Astrocyte (in vitro differentiated cells and primary cell): ENCODE results near the gene DBR1. TPM values are rescaled to one million over a fixed set of nuclear protein-coding genes. Genes with fewer than 3 reads are reported as not detected.
"Not testable (repeated sequence)": the region's sequence is repeated elsewhere in the genome, so short reads cannot be mapped to it uniquely, and the experiment has no call there.

ENCODE experiments used
- DNase-seq: peaks from one replicate; pipeline ENCODE4 v3.0.0-alpha.2; 2010; ENCODE audit warnings: low read depth
- FAIRE-seq: peaks from 2 replicates; lab custom pipeline; 2011; peaks lifted over from hg19 to GRCh38; lab: Jason Lieb, UNC
- H2AFZ ChIP-seq: 2 replicates; pipeline ENCODE4 v1.6.0; 2012; ENCODE audit warnings: low read depth, low read length, inconsistent platforms
- H3K27ac ChIP-seq: 2 replicates; pipeline ENCODE4 v1.5.1; 2011; ENCODE audit warnings: low read depth, low read length, inconsistent platforms
- H3K27me3 ChIP-seq: 2 replicates; pipeline ENCODE4 v1.6.0; 2011; ENCODE audit warnings: low read length, inconsistent platforms; ENCODE audit not compliant: insufficient read depth
- H3K36me3 ChIP-seq: 2 replicates; pipeline ENCODE4 v1.5.1; 2011; ENCODE audit warnings: low read length, inconsistent platforms; ENCODE audit not compliant: insufficient read depth
- H3K4me1 ChIP-seq: 2 replicates; pipeline ENCODE4 v1.5.1; 2011; ENCODE audit warnings: low read length, inconsistent platforms; ENCODE audit not compliant: insufficient read depth
- H3K4me2 ChIP-seq: 2 replicates; pipeline ENCODE4 v1.6.0; 2012; ENCODE audit warnings: low read length, inconsistent platforms
- H3K4me3 ChIP-seq: 2 replicates; pipeline ENCODE4 v1.5.1; 2011; ENCODE audit warnings: low read depth, mild to moderate bottlenecking, low read length, inconsistent platforms; ENCODE audit not compliant: insufficient read depth
- H3K79me2 ChIP-seq: 2 replicates; pipeline ENCODE4 v1.6.0; 2012; ENCODE audit warnings: mild to moderate bottlenecking, low read length, inconsistent platforms; ENCODE audit not compliant: insufficient read depth
- H3K9ac ChIP-seq: 2 replicates; pipeline ENCODE4 v1.6.0; 2012; ENCODE audit warnings: mild to moderate bottlenecking, low read length, inconsistent platforms
- H3K9me3 ChIP-seq: 2 replicates; pipeline ENCODE4 v1.5.1; 2012; ENCODE audit warnings: low read depth, mild to moderate bottlenecking, low read length, inconsistent platforms; ENCODE audit not compliant: insufficient read depth
- H4K20me1 ChIP-seq: 2 replicates; pipeline ENCODE4 v1.6.0; 2012; ENCODE audit warnings: low read length, inconsistent platforms; ENCODE audit not compliant: insufficient read depth
- H3K27ac Mint-ChIP-seq: one replicate; pipeline ENCODE4 v1.8.0; 2021; ENCODE audit warnings: mild to moderate bottlenecking, mixed read lengths; ENCODE audit not compliant: unreplicated experiment
- H3K27me3 Mint-ChIP-seq: one replicate; pipeline ENCODE4 v1.8.0; 2021; ENCODE audit warnings: low read depth, mixed read lengths; ENCODE audit not compliant: unreplicated experiment
- H3K36me3 Mint-ChIP-seq: one replicate; pipeline ENCODE4 v1.8.0; 2021; ENCODE audit warnings: low read depth, mixed read lengths; ENCODE audit not compliant: unreplicated experiment
- H3K4me1 Mint-ChIP-seq: one replicate; pipeline ENCODE4 v1.8.0; 2021; ENCODE audit warnings: low read depth, mixed read lengths; ENCODE audit not compliant: unreplicated experiment
- H3K4me3 Mint-ChIP-seq: one replicate; pipeline ENCODE4 v1.8.0; 2021; ENCODE audit warnings: mild to moderate bottlenecking, moderate library complexity, mixed read lengths; ENCODE audit not compliant: unreplicated experiment
- H3K9me3 Mint-ChIP-seq: one replicate; pipeline ENCODE4 v1.8.0; 2021; ENCODE audit warnings: mild to moderate bottlenecking, mixed read lengths; ENCODE audit not compliant: unreplicated experiment
- EZH2 ChIP-seq: IDR thresholded peaks from 2 replicates; pipeline ENCODE4 v1.6.1; 2012; ENCODE audit warnings: mild to moderate bottlenecking, low read length, inconsistent platforms; ENCODE audit not compliant: insufficient read depth
- total RNA-seq: library from RNA; stranded (reverse); gene quantifications from 2 replicates; pipeline ENCODE4 v1.2.1, GENCODE V29; 2021
- TF ChIP-seq, protein P1 (sequence below): IDR thresholded peaks from 2 replicates; pipeline ENCODE4 v1.5.1; 2011; ENCODE audit warnings: low read depth, mild to moderate bottlenecking, inconsistent platforms, low read length, moderate library complexity; ENCODE audit not compliant: insufficient read depth

Gene DBR1
- total RNA-seq, 1 donor from 2014 or later: 14.8 TPM

DNA sequence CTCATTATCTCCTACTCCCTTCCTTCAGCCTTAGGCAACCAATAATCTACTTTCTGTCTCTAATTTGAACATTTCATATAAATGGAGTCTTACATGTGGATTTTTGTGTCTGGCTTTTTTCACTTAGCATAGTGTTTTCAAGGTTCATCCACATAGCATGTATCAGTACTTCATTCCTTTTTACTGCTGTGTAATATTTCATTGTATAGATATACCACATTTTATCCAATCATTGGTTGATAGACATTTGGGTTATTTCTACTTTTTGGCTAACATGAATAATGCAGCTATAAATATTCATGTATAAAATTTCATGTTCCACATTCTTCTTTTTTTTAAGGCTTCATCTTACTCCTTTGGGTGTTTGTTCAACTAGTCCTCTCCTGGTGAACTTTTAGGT lies 20.2 kb downstream of the DBR1 start:
- Histone ChIP-seq H3K36me3 (no peaks in the 10 kb centered on the region), H2AFZ (no peak overlapping the region), H3K4me1 (no peaks in the 10 kb centered on the region), H3K79me2 (no peaks in the 10 kb centered on the region), H3K4me2 (no peak overlapping the region), H3K4me3 (no peak overlapping the region), H3K9me3 (no peaks in the 10 kb centered on the region), H4K20me1 (no peaks in the 10 kb centered on the region), H3K9ac (no peak overlapping the region), H3K27ac (no peak overlapping the region), H3K27me3 (no peaks in the 10 kb centered on the region)
- no peak for TF ChIP-seq EZH2
- TF ChIP-seq, protein P1, sequence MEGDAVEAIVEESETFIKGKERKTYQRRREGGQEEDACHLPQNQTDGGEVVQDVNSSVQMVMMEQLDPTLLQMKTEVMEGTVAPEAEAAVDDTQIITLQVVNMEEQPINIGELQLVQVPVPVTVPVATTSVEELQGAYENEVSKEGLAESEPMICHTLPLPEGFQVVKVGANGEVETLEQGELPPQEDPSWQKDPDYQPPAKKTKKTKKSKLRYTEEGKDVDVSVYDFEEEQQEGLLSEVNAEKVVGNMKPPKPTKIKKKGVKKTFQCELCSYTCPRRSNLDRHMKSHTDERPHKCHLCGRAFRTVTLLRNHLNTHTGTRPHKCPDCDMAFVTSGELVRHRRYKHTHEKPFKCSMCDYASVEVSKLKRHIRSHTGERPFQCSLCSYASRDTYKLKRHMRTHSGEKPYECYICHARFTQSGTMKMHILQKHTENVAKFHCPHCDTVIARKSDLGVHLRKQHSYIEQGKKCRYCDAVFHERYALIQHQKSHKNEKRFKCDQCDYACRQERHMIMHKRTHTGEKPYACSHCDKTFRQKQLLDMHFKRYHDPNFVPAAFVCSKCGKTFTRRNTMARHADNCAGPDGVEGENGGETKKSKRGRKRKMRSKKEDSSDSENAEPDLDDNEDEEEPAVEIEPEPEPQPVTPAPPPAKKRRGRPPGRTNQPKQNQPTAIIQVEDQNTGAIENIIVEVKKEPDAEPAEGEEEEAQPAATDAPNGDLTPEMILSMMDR: no peak
- peaks cover 1% of the 10 kb centered on the region for H3K27me3 Mint-ChIP-seq
- FAIRE-seq: no peak
- no peaks in the 10 kb centered on the region for H3K4me1 Mint-ChIP-seq
- peaks cover 5% of the 10 kb centered on the region for H3K9me3 Mint-ChIP-seq
- H3K27ac Mint-ChIP-seq: no peak overlapping the region
- no peaks in the 10 kb centered on the region for H3K36me3 Mint-ChIP-seq
- H3K4me3 Mint-ChIP-seq: no peak overlapping the region
- no peak for DNase-seq

DNA sequence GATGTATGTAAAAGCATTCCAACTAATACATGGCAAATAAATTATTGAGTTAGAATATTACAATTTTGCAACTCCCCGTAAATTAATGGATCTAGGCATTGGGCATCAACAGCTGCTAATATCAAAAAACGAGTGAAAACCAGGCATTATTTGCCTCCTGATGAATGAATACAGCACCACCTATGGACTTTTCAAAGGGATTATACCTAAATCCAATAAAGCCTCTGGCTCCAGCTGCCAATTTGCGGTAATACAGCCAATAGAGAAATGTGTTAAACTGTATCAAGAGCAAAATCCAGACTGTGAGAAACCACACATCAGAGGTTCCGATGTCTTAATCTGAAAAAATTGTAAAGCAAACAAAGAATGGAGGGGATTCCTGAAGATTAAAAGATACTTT lies 26.2 kb downstream of the DBR1 start:
- Histone ChIP-seq H3K4me3 (no peak overlapping the region), H3K36me3 (no peaks in the 10 kb centered on the region), H4K20me1 (no peaks in the 10 kb centered on the region), H2AFZ (no peak overlapping the region), H3K79me2 (no peaks in the 10 kb centered on the region), H3K27ac (no peak overlapping the region), H3K9ac (no peak overlapping the region), H3K4me1 (no peaks in the 10 kb centered on the region), H3K27me3 (no peaks in the 10 kb centered on the region), H3K9me3 (no peaks in the 10 kb centered on the region), H3K4me2 (no peak overlapping the region)
- H3K27ac Mint-ChIP-seq: no peak overlapping the region
- H3K27me3 Mint-ChIP-seq: peaks cover under 1% of the 10 kb centered on the region
- TF ChIP-seq, protein P1: no peak
- TF ChIP-seq EZH2: no peak
- no peak for FAIRE-seq
- H3K36me3 Mint-ChIP-seq: no peaks in the 10 kb centered on the region
- H3K4me3 Mint-ChIP-seq: no peak overlapping the region
- no peaks in the 10 kb centered on the region for H3K9me3 Mint-ChIP-seq
- DNase-seq: no peak
- H3K4me1 Mint-ChIP-seq: no peaks in the 10 kb centered on the region

GRCh38 chr3:138142181-138142580 lies 32.5 kb downstream of the DBR1 start:
- H3K9me3 Mint-ChIP-seq, H4K20me1 ChIP-seq, H3K4me1 Mint-ChIP-seq, H3K4me3 Mint-ChIP-seq, H3K4me2 ChIP-seq, FAIRE-seq, H3K27me3 ChIP-seq, H3K4me3 ChIP-seq, H3K27ac Mint-ChIP-seq, H3K4me1 ChIP-seq, H3K27ac ChIP-seq, H3K79me2 ChIP-seq, H3K9ac ChIP-seq, H3K36me3 Mint-ChIP-seq, H3K27me3 Mint-ChIP-seq, H3K9me3 ChIP-seq, DNase-seq, H2AFZ ChIP-seq, H3K36me3 ChIP-seq: not testable (repeated sequence)
